HL-60/S4 treated with retinoic acid at 250 ng/mL for 4 days and 3 days (cell line): Measurements from ENCODE around the gene TEKT5.
"Not testable (repeated sequence)": the region's sequence is repeated elsewhere in the genome, so short reads cannot be mapped to it uniquely, and the experiment has no call there.

ENCODE experiments used
- in situ Hi-C: fragments of 300-500 bp; cut with MboI; formaldehyde crosslinking; loops from 2 replicates; pipeline ENCODE4 v1.7.0; 2022; ENCODE audit warnings: low sequenced_read_pairs

TEKT5 gene

DNA sequence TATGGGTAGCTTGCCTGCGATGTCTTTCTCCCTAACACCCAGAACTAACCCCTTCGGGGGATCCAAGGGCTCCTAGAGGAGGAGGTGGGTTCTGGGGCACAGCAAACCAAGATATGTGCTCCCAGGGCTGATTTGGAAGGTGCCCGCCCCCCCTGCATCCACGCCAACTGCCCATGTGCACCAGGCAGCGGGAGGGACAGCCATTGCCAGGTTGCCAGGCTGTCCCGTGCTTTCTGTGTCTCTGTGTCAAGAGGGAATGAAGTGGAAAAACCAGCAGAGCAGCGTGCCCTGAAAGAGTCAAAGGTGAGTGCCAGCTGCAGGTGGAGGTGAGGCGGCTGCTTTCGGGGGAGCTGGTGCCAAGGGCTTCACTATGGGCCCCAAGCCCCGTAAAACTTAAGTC is 6.4 kb downstream of the TEKT5 start:
- in situ Hi-C loops: no loop called here

- in situ Hi-C loops: no loop called here
Observed at GRCh38 chr16:10685709-10686108, 9.0 kb downstream of the TEKT5 start.

- in situ Hi-C loops: no loop called here
Observed at GRCh38 chr16:10684511-10685151, 10.1 kb downstream of the TEKT5 start.

DNA sequence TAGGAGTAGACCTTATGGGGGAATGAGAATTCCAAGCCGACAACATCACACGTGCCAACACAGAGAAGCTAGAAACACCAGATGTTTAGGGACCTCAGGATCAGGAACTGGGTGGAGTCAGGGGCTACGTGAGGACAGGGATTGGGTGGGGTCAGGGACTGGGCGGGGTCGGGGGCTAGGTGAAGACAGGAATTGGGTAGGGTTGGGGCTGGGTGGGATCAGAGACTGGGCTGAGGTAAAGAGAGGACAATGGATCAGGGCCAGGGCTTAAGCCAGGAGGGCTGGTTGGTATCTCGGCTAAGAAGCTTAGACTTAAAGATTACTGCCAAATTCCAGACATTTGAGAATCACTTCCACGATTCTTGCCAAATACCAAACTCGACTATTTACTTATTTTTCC is 11.6 kb downstream of the TEKT5 start:
- in situ Hi-C loops: no loop called here

DNA sequence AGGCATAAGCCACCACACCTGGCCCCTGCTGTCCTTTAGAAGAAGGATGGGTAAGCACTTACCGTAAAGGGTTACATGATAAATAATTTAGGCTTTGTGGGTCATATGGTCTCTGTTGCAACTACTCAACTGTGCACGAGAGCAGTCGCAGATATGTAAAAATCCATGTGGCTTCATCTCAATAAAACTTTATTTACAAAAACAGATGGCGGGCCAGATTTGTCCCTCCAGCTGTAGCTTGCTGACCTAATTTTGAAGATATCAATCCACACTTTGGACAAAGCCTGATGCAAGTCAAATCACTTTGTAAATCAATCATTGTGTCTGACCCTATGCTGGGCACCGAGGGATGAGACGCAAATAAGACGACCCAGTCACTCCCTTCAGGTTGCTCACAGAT is 12.1 kb downstream of the TEKT5 start:
- in situ Hi-C loops: no loop called here

DNA sequence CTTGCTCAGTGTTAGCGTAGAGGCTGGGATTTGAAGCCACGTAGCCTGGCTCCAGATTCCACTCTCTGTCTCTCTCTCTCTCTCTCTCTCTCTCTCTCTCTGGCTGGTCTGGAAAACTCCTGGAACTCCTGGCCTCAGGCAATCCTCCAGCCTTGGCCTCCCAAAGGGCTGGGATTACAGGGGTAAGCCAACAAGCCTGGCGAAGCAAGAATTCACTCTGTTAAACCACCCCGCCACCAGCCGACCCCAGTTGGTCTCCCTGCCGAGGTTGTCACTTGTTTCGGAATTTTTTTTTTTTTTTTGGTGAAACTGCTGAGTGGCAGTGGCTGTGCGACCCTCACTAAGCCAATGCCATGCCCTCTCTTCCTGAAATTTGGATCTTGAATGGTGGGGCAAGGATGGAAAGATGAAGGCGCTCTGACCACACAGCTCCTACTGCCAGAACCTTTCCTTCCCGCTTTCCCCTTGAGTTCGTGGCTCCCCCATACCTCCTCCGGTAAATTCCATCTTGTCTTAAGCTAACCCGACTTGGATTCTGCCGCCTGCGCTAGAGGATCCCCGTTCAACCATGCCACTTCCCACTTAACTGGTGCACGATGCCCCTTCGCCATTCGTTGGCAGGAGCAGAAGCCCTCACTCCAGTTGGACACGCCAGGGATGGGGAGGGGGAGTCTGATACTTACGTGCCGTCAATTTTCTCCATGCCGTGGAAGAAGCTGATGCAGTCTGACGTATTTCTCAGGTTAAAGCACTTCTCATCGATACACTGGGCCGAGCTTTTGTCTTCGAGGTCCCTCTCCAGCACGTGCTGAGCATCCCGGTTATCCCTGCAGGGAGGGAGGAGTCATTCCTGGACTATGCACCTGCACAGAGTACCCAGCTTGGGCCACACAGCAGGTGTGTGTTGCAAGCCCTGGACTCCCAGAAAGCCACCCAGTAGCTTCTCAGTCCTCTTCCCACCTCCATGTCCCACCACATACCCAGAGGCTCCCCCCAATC is 13.1 kb downstream of the TEKT5 start:
- in situ Hi-C loops: no loop called here

- in situ Hi-C loops: no loop called here
Observed at GRCh38 chr16:10679921-10680320, 14.8 kb downstream of the TEKT5 start.

DNA sequence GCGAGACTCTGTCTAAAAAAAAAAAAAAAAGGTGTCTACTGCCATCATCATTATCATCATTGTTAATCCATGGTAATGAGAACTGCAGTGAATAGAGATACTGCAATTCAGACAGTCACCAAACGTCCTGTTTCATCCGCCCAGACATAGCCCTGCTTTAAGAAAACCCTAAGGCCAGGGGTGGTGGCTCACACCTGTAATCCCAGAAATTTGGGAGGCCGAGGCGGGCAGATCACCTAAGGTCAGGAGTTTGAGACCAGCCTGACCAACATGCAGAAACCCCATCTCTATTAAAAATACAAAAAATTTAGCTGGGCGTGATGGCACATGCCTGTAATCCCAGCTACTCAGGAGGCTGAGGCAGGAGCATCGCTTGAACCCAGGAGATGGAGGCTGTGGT is 15.3 kb downstream of the TEKT5 start:
- in situ Hi-C loops: not testable (repeated sequence)

DNA sequence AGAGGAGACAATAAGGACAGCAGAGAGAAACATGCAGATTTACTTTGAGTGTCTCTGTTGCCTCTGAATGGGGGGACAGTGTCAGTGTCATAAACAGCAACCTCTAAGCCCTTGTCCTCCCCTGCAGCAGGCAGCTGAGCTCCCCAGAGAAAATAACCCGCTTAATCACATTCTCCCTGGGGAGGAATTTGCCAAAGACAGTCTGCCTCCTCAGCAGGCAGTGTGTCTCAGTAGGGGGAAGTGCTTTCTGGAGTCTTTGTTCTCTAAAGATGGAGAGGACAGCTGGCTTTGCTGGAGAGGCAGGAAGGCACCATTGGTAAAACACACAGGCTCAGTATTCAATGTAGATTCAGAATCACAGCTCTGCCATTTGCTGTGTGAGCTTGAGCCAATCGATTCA is 16.1 kb downstream of the TEKT5 start:
- in situ Hi-C loops: no loop called here

DNA sequence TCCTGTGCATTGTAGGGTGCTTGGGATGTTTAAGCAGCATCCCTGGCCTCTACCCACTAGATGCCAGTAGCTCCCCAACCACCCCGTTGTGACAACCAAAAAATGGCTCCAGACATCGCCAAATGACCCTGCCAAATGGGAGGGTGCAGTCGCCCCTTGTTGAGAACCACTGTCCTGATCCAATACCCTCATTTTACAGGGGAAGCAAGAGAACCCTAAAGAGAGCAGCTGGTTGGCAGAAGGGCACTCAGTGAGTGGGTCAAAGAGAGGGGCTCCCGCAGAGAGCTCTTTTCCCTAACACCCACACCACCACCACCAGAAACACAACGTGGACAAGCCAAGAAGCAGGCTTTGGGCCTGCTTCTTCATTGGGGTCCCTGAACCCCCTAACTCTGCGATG is 18.4 kb downstream of the TEKT5 start:
- in situ Hi-C loops: no loop called here

GRCh38 chr16:10675861-10676260 is 18.9 kb downstream of the TEKT5 start:
- in situ Hi-C loops: no loop called here

- in situ Hi-C loops: no loop called here
Observed at GRCh38 chr16:10675216-10675615, 19.5 kb downstream of the TEKT5 start.

GRCh38 chr16:10671729-10672128 is 23.0 kb downstream of the TEKT5 start:
- in situ Hi-C loops: no loop called here

GRCh38 chr16:10669791-10670190 is 24.9 kb downstream of the TEKT5 start:
- in situ Hi-C loops: no loop called here

- in situ Hi-C loops: no loop called here
Observed at GRCh38 chr16:10668322-10669045, 26.2 kb downstream of the TEKT5 start.

GRCh38 chr16:10667239-10667638 is 27.5 kb downstream of the TEKT5 start:
- in situ Hi-C loops: no loop called here

DNA sequence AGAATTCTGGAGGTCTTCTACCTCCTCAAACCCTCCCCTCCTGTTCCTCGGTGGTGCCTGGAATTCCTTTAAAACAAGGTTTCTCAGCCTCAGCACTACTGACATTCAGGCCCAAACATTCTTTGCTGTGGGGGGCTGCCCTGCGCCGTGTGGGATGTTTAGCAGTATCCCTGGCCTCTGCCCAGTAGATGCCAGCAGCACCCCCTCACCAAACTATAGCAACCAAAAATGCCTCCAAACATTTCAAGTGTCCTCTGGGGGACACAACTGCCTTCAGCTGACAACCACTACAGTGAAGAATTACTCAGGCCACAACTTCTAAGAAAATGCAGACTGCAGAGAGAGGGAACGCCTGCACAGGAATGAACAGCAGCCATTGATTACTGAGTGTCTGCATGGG is 28.4 kb downstream of the TEKT5 start:
- in situ Hi-C loops: no loop called here

- in situ Hi-C loops: no loop called here
Observed at GRCh38 chr16:10665166-10665565, 29.6 kb downstream of the TEKT5 start.

DNA sequence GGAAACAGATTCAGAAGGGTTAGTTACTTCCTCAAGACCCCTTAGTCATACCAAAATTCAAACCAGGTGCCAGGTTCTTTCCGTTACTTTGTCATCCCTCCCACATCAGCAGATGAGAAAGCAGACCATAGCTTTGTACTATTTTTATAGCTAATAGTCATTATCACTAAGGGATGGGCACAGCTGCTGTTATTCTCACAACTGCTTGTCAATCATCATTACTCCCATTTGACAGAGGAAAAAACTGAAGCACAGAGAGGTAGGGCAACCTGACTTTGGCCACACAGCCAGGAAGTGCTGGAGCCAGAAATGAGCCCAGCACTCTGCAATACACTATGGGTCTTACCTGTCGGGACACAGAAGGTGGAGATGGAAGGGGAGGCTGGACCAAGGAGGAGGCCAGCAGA is 30.0 kb downstream of the TEKT5 start:
- in situ Hi-C loops: no loop called here

DNA sequence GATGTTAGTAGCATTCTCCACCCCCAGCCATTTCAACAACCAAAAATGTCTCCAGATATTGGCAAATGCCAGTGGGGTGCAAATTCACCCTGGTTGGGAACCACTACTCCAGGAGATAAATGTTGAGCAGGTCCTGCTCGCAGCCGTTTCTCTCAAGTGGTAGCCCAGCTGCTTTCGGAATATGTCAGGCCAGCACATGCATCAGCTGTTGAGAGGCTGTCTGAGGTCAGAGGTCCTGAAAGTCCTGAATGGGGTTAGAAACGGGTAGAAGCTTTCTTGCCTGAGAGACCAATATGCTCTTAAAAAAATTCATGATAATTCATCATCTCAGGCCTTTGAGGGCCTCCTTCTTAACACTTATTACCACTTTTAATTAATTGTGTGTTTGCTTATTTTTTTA is 31.0 kb downstream of the TEKT5 start:
- in situ Hi-C loops: no loop called here

GRCh38 chr16:10663146-10663545 is 31.6 kb downstream of the TEKT5 start:
- in situ Hi-C loops: no loop called here

DNA sequence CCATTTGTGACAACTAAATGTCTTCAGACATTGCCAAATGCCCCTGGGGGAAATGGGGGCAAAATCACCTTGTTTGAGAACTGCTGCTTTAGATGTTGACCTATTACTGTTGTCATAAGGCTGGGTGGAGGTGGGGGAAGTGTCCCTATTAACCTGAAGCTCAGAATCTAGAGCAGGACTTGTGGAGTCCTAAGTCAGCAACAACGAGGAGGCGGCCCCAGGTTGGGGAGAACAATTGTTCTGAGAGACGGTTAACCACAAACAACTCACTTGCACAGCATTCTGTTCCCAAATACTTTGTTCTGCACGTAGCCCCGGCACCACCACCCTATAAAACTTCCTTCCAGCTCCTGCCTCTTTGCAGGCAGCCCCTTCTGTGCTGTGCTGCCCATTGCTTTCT is 32.5 kb downstream of the TEKT5 start:
- in situ Hi-C loops: no loop called here
